WTC11 (cell line): Measurements from ENCODE around the gene ZNF276. TPM values are rescaled to one million over a fixed set of nuclear protein-coding genes. Genes with fewer than 3 reads are reported as not detected.
"Not testable (repeated sequence)": the region's sequence is repeated elsewhere in the genome, so short reads cannot be mapped to it uniquely, and the experiment has no call there.

ENCODE experiments used
- ATAC-seq: fragments of 200-7000 bp; cut with Tn5 transposase; 2 replicates; pipeline ENCODE4 v1.10.0; 2021; ENCODE audit warnings: mild to moderate bottlenecking, moderate library complexity
- CTCF ChIA-PET: fragments of 300-600 bp; sonication (Branson Sonifier 250); formaldehyde crosslinking; loops from one replicate; lab custom pipeline; 2021; ENCODE audit warnings: antibody characterized with exemption; lab: Charles Lee
- POLR2A ChIA-PET: fragments of 350-600 bp; sonication (Branson Sonifier 250); formaldehyde crosslinking; loops from one replicate; lab custom pipeline; 2021; ENCODE audit warnings: antibody characterized with exemption; lab: Charles Lee
- DNase-seq: peaks from one replicate; pipeline ENCODE4 v3.0.0; 2021; ENCODE audit warnings: low spot score
- H3K27ac Mint-ChIP-seq: 2 replicates; pipeline ENCODE4 v1.8.0; 2021; ENCODE audit warnings: mixed read lengths
- H3K27me3 Mint-ChIP-seq: 2 replicates; pipeline ENCODE4 v1.8.0; 2021; ENCODE audit warnings: low read depth, mild to moderate bottlenecking, moderate library complexity, mixed read lengths
- H3K36me3 Mint-ChIP-seq: 2 replicates; pipeline ENCODE4 v1.8.0; 2021; ENCODE audit warnings: mixed read lengths
- H3K4me1 Mint-ChIP-seq: 2 replicates; pipeline ENCODE4 v1.8.0; 2022; ENCODE audit warnings: mixed read lengths
- H3K4me3 Mint-ChIP-seq: 2 replicates; pipeline ENCODE4 v1.8.0; 2021; ENCODE audit warnings: mild to moderate bottlenecking, moderate library complexity, mixed read lengths
- H3K9me3 Mint-ChIP-seq: 2 replicates; pipeline ENCODE4 v1.8.0; 2021; ENCODE audit warnings: mixed read lengths
- AR ChIP-seq: fragments of 250-450 bp; sonication (Bioruptor Pico); IDR thresholded peaks from 2 replicates; pipeline ENCODE4 v1.9.0; 2021; ENCODE audit warnings: mild to moderate bottlenecking
- ATF2 ChIP-seq: sonication (generic); formaldehyde crosslinking; IDR thresholded peaks from 2 replicates; pipeline ENCODE4 v1.8.1; 2022; ENCODE audit warnings: low read depth, missing genetic modification reagents, borderline replicate concordance
- CBFB ChIP-seq: sonication (generic); formaldehyde crosslinking; IDR thresholded peaks from 2 replicates; pipeline ENCODE4 v1.8.1; 2022; ENCODE audit warnings: mild to moderate bottlenecking, low read depth, missing genetic modification reagents
- CREM ChIP-seq: sonication (generic); formaldehyde crosslinking; IDR thresholded peaks from 2 replicates; pipeline ENCODE4 v1.8.1; 2022; ENCODE audit warnings: mild to moderate bottlenecking, missing genetic modification reagents, moderate library complexity
- ERG ChIP-seq: fragments of 250-450 bp; sonication (Bioruptor Pico); IDR thresholded peaks from 2 replicates; pipeline ENCODE4 v1.8.0; 2021; ENCODE audit warnings: mild to moderate bottlenecking
- FOXJ3 ChIP-seq: sonication (generic); formaldehyde crosslinking; IDR thresholded peaks from 2 replicates; pipeline ENCODE4 v1.9.0; 2021; ENCODE audit warnings: missing genetic modification reagents, mild to moderate bottlenecking, borderline replicate concordance
- FOXP1 ChIP-seq: sonication (generic); formaldehyde crosslinking; IDR thresholded peaks from 2 replicates; pipeline ENCODE4 v1.8.0; 2022; ENCODE audit warnings: missing genetic modification reagents, mild to moderate bottlenecking, moderate library complexity, borderline replicate concordance
- GTF2I ChIP-seq: fragments of 250-450 bp; sonication (Bioruptor Pico); conservative IDR thresholded peaks from 2 replicates; pipeline ENCODE4 v1.4.0; 2021; ENCODE audit warnings: mild to moderate bottlenecking
- IRF1 ChIP-seq: sonication (generic); formaldehyde crosslinking; IDR thresholded peaks from 2 replicates; pipeline ENCODE4 v1.8.0; 2023; ENCODE audit warnings: missing genetic modification reagents
- JUN ChIP-seq: sonication (generic); formaldehyde crosslinking; IDR thresholded peaks from 2 replicates; pipeline ENCODE4 v1.8.0; 2023; ENCODE audit warnings: mild to moderate bottlenecking, missing genetic modification reagents
- NFYB ChIP-seq: sonication (generic); formaldehyde crosslinking; conservative IDR thresholded peaks from 2 replicates; pipeline ENCODE4 v1.8.0; 2022; ENCODE audit warnings: low read depth, missing genetic modification reagents
- NR1H2 ChIP-seq: sonication (generic); formaldehyde crosslinking; IDR thresholded peaks from 2 replicates; pipeline ENCODE4 v1.9.0; 2021; ENCODE audit warnings: mild to moderate bottlenecking, moderate library complexity, missing genetic modification reagents
- NR3C1 ChIP-seq: sonication (generic); formaldehyde crosslinking; conservative IDR thresholded peaks from 2 replicates; pipeline ENCODE4 v1.8.1; 2023; ENCODE audit warnings: low read depth, mild to moderate bottlenecking, missing genetic modification reagents
- PREB ChIP-seq: sonication (generic); formaldehyde crosslinking; IDR thresholded peaks from 2 replicates; pipeline ENCODE4 v1.8.1; 2022; ENCODE audit warnings: mild to moderate bottlenecking, missing genetic modification reagents, moderate library complexity, borderline replicate concordance
- TCF7 ChIP-seq: sonication (generic); formaldehyde crosslinking; IDR thresholded peaks from 2 replicates; pipeline ENCODE4 v1.8.0; 2022; ENCODE audit warnings: mild to moderate bottlenecking, low read depth, missing genetic modification reagents, moderate library complexity
- ZNF121 ChIP-seq: sonication (generic); formaldehyde crosslinking; IDR thresholded peaks from 2 replicates; pipeline ENCODE4 v1.8.0; 2023; ENCODE audit warnings: missing genetic modification reagents
- ZNF219 ChIP-seq: sonication (generic); formaldehyde crosslinking; IDR thresholded peaks from 2 replicates; pipeline ENCODE4 v1.8.0; 2023; ENCODE audit warnings: missing genetic modification reagents, mild to moderate bottlenecking, borderline replicate concordance
- total RNA-seq: library from RNA; stranded (reverse); gene quantifications from 3 replicates; pipeline ENCODE4 v1.2.3, GENCODE V29; 2021
- TF ChIP-seq, protein P1 (sequence below): sonication (generic); formaldehyde crosslinking; IDR thresholded peaks from 2 replicates; pipeline ENCODE4 v1.8.1; 2022; ENCODE audit warnings: low read depth, mild to moderate bottlenecking, moderate library complexity, missing genetic modification reagents, borderline replicate concordance
- TF ChIP-seq, protein P2 (sequence below): sonication (generic); formaldehyde crosslinking; IDR thresholded peaks from 2 replicates; pipeline ENCODE4 v1.8.1; 2022; ENCODE audit warnings: mild to moderate bottlenecking, moderate library complexity, missing genetic modification reagents

Gene ZNF276
- total RNA-seq, 1 experiment from 2014 or later, result 16.6 TPM

DNA sequence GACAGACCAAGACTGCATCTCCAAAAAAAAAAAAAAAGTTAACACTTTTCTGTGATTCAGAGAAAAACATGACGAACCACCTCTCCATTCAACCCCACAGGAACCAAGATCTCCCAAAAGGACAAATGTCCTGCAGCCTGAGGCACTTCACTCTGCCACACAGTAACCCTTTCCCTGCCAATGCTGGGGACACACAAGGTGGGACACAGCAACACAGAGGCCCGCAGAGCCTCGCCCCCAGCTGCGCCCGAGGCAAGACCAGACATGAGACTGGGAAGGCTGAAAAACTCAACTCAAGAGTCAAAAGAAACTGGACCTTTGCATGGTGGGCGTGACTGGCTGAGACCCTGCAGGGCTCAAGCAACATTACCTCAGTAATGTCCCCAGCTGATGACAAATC lies 61.2 kb downstream of the ZNF276 start (continued):
- TF ChIP-seq CREM (CRISPR knock-in tag) (no peak), NR1H2 (CRISPR knock-in tag) (no peak), GTF2I (CRISPR knock-in tag) (no peak)

DNA sequence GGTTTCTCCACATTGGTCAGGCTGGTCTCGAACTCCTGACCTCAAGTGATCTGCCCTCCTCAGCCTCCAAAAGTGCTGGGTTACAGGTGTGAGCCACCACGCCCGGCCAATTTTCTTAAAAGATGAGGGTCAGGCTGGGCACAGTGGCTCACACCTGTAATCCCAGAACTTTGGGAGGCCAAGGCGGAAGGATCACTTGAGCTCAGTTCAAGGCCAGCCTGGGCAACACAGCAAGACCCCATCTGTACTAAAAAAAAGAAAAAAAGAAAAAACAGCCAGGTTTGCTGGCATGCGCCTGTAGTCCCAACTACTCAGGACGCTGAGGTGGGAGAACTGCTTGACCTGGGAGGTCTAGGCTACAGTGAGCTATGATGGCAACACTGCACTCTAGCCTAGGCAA lies 62.6 kb downstream of the ZNF276 start:
- H3K27me3 Mint-ChIP-seq, ATAC-seq, DNase-seq, H3K4me3 Mint-ChIP-seq, POLR2A ChIA-PET, H3K27ac Mint-ChIP-seq, H3K9me3 Mint-ChIP-seq, H3K4me1 Mint-ChIP-seq: not testable (repeated sequence)
- peaks cover 69% of the 10 kb centered on the region for H3K36me3 Mint-ChIP-seq
- TF ChIP-seq ZNF121 (CRISPR knock-in tag), result peak; percentile 33; the same call in 1 of the 2 replicates
- CTCF ChIA-PET, result interaction anchor here (0.6 to 0.9 kb wide), 3 partner anchors 53 to 84 kb away, joined by 3 to 5 read pairs (median 3); no protein-coding TSS in a partner anchor

GRCh38 chr16:89784406-89784805 lies 63.1 kb downstream of the ZNF276 start:
- Mint-ChIP-seq H3K27ac (no peak overlapping the region), H3K9me3 (no peaks in the 10 kb centered on the region), H3K4me1 (peaks cover 9% of the 10 kb centered on the region; the same call in 1 of the 2 replicates), H3K4me3 (no peak overlapping the region), H3K36me3 (peaks cover 68% of the 10 kb centered on the region), H3K27me3 (no peaks in the 10 kb centered on the region)
- no peak for ATAC-seq
- POLR2A ChIA-PET, result no interaction called here
- no peak for DNase-seq
- no peak for TF ChIP-seq CREM (CRISPR knock-in tag)
- no peak for TF ChIP-seq ATF2 (CRISPR knock-in tag)
- TF ChIP-seq AR (CRISPR knock-in tag), result no peak
- no peak for TF ChIP-seq JUN (CRISPR knock-in tag)
- TF ChIP-seq ZNF219 (CRISPR knock-in tag), result no peak
- TF ChIP-seq TCF7, result no peak
- TF ChIP-seq GTF2I (CRISPR knock-in tag), result no peak
- no peak for TF ChIP-seq IRF1 (CRISPR knock-in tag)
- CTCF ChIA-PET, result interaction anchor here (0.6 to 0.7 kb wide), 2 partner anchors 54 to 74 kb away, joined by 3 to 5 read pairs; no protein-coding TSS in a partner anchor

DNA sequence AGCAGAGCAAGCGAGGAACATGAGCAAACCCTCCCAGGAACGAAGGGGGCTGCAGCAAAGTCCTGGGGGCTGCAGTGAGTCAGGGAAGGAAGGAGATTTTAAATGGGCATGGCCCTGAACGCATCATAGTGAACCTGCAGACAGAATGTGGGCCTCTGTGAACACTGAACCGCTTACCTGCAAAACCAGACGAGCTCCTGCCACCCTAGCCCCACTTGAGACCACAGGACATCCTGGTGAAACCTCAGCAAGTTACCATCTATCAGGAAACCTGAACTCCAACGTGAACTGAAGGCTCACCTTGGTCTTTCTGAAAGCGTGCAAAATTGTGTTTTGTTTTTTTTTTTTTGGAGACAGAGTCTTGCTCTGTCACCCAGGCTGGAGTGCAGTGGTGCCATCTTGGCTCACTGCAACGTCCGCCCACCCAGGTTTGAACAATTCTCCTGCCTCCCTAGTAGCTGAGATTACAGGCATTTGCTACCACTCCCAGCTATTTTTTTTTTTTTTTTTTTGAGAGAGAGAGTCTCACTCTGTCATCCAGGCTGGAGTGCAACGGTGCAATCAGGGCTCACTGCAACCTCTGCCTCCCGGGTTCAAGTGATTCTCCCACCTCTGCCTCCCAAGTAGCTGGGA lies 64.3 kb downstream of the ZNF276 start:
- TF ChIP-seq FOXP1, result no peak
- TF ChIP-seq ERG (CRISPR knock-in tag), result no peak
- TF ChIP-seq NFYB (CRISPR knock-in tag), result no peak
- TF ChIP-seq NR3C1 (CRISPR knock-in tag), result no peak
- no peak for TF ChIP-seq CBFB (CRISPR knock-in tag)
- TF ChIP-seq, protein P1, sequence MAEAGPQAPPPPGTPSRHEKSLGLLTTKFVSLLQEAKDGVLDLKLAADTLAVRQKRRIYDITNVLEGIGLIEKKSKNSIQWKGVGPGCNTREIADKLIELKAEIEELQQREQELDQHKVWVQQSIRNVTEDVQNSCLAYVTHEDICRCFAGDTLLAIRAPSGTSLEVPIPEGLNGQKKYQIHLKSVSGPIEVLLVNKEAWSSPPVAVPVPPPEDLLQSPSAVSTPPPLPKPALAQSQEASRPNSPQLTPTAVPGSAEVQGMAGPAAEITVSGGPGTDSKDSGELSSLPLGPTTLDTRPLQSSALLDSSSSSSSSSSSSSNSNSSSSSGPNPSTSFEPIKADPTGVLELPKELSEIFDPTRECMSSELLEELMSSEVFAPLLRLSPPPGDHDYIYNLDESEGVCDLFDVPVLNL, result no peak
- TF ChIP-seq PREB (CRISPR knock-in tag), result no peak
- TF ChIP-seq FOXJ3 (CRISPR knock-in tag), result no peak
- TF ChIP-seq, protein P2, sequence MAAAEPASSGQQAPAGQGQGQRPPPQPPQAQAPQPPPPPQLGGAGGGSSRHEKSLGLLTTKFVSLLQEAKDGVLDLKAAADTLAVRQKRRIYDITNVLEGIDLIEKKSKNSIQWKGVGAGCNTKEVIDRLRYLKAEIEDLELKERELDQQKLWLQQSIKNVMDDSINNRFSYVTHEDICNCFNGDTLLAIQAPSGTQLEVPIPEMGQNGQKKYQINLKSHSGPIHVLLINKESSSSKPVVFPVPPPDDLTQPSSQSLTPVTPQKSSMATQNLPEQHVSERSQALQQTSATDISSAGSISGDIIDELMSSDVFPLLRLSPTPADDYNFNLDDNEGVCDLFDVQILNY (CRISPR knock-in tag), result no peak
- no peak for TF ChIP-seq JUN (CRISPR knock-in tag)
- H3K27me3 Mint-ChIP-seq, result no peaks in the 10 kb centered on the region
- H3K9me3 Mint-ChIP-seq, result no peaks in the 10 kb centered on the region
- H3K4me1 Mint-ChIP-seq, result no peaks in the 10 kb centered on the region
- ATAC-seq (no peak), DNase-seq (no peak)
- no peak overlapping the region for H3K4me3 Mint-ChIP-seq
- CTCF ChIA-PET, result interaction anchor here (0.6 kb wide), 1 partner anchor 86 kb away, joined by 4 read pairs; no protein-coding TSS in a partner anchor
- peaks cover 63% of the 10 kb centered on the region for H3K36me3 Mint-ChIP-seq
- POLR2A ChIA-PET, result no interaction called here
- H3K27ac Mint-ChIP-seq, result no peak overlapping the region
